DOHH2 (cell line): Measurements from ENCODE around the gene TP53BP2.

Source experiments
- H3F3A ChIP-seq: fragments of 200-600 bp; sonication (generic), shearing (Covaris generic); 2 replicates; pipeline ENCODE4 v1.6.0; 2016; ENCODE audit warnings: antibody characterized with exemption, mild to moderate bottlenecking; ENCODE audit not compliant: control insufficient read depth, insufficient read depth
- H3K27ac ChIP-seq: fragments of 200-600 bp; sonication (generic); 2 replicates; pipeline ENCODE4 v1.5.1; 2014; ENCODE audit warnings: low read depth, mild to moderate bottlenecking, low read length, moderate library complexity
- H3K27me3 ChIP-seq: fragments of 200-600 bp; sonication (generic); 2 replicates; pipeline ENCODE4 v1.6.1; 2014; ENCODE audit warnings: mild to moderate bottlenecking, low read length, mixed read lengths; ENCODE audit not compliant: control insufficient read depth
- H3K36me3 ChIP-seq: fragments of 200-600 bp; sonication (generic); 2 replicates; pipeline ENCODE4 v1.6.1; 2014; ENCODE audit warnings: mild to moderate bottlenecking, low read length, moderate library complexity, mixed read lengths; ENCODE audit not compliant: control insufficient read depth
- H3K4me1 ChIP-seq: fragments of 200-600 bp; sonication (generic); 2 replicates; pipeline ENCODE4 v1.6.1; 2014; ENCODE audit warnings: mild to moderate bottlenecking, low read length, mixed read lengths; ENCODE audit not compliant: control insufficient read depth
- H3K4me2 ChIP-seq: fragments of 200-600 bp; sonication (generic); 2 replicates; pipeline ENCODE4 v1.6.0; 2014; ENCODE audit warnings: mild to moderate bottlenecking, low read length, moderate library complexity
- H3K4me3 ChIP-seq: fragments of 200-600 bp; sonication (generic); 2 replicates; pipeline ENCODE4 v1.5.1; 2014; ENCODE audit warnings: mild to moderate bottlenecking, low read length, mixed read lengths
- H3K79me2 ChIP-seq: fragments of 200-600 bp; sonication (generic); 2 replicates; pipeline ENCODE4 v1.6.1; 2014; ENCODE audit warnings: mild to moderate bottlenecking, low read length, mixed read lengths; ENCODE audit not compliant: control insufficient read depth
- H3K9me2 ChIP-seq: fragments of 200-600 bp; sonication (generic); replicated peaks from 2 replicates; pipeline ENCODE4 v1.6.1; 2014; ENCODE audit warnings: mild to moderate bottlenecking, low read length, mixed read lengths; ENCODE audit not compliant: control insufficient read depth
- H3K9me3 ChIP-seq: fragments of 200-600 bp; sonication (generic); 2 replicates; pipeline ENCODE4 v1.6.1; 2014; ENCODE audit warnings: antibody characterized with exemption, low read length, mixed read lengths; ENCODE audit not compliant: control insufficient read depth, insufficient read depth
- H4K20me1 ChIP-seq: fragments of 200-600 bp; sonication (generic); 2 replicates; pipeline ENCODE4 v1.6.0; 2014; ENCODE audit warnings: low read depth, mild to moderate bottlenecking, antibody characterized with exemption, low read length, moderate library complexity; ENCODE audit not compliant: control insufficient read depth, insufficient read depth
- EZH2phosphoT487 ChIP-seq: fragments of 200-600 bp; sonication (generic); IDR thresholded peaks from 2 replicates; pipeline ENCODE4 v1.6.1; 2017; ENCODE audit warnings: borderline replicate concordance, mild to moderate bottlenecking, antibody characterized with exemption, low read length, moderate library complexity, mixed read lengths
- TF ChIP-seq, protein P1 (sequence below): fragments of 200-600 bp; sonication (generic); IDR thresholded peaks from one replicate; pipeline ENCODE4 v1.5.1; 2014; ENCODE audit warnings: antibody characterized with exemption, mild to moderate bottlenecking, low read depth, low read length; ENCODE audit not compliant: poor library complexity, severe bottlenecking

Gene TP53BP2

GRCh38 chr1:223835754-223836153 lies 10.0 kb downstream of the TP53BP2 start:
- H3K27me3 ChIP-seq, result no peaks in the 10 kb centered on the region
- no peaks in the 10 kb centered on the region for H3K9me2 ChIP-seq
- no peak for TF ChIP-seq EZH2phosphoT487
- TF ChIP-seq, protein P1, sequence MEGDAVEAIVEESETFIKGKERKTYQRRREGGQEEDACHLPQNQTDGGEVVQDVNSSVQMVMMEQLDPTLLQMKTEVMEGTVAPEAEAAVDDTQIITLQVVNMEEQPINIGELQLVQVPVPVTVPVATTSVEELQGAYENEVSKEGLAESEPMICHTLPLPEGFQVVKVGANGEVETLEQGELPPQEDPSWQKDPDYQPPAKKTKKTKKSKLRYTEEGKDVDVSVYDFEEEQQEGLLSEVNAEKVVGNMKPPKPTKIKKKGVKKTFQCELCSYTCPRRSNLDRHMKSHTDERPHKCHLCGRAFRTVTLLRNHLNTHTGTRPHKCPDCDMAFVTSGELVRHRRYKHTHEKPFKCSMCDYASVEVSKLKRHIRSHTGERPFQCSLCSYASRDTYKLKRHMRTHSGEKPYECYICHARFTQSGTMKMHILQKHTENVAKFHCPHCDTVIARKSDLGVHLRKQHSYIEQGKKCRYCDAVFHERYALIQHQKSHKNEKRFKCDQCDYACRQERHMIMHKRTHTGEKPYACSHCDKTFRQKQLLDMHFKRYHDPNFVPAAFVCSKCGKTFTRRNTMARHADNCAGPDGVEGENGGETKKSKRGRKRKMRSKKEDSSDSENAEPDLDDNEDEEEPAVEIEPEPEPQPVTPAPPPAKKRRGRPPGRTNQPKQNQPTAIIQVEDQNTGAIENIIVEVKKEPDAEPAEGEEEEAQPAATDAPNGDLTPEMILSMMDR, result no peak
- peaks cover 65% of the 10 kb centered on the region for H3K4me1 ChIP-seq
- no peak overlapping the region for H3K27ac ChIP-seq
- H3K4me2 ChIP-seq, result peak overlapping the region; percentile 46
- H3K36me3 ChIP-seq, result no peaks in the 10 kb centered on the region; the same call in 1 of the 2 replicates
- H3F3A ChIP-seq, result peaks cover 7% of the 10 kb centered on the region
- peaks cover 97% of the 10 kb centered on the region for H3K79me2 ChIP-seq
- no peaks in the 10 kb centered on the region for H3K9me3 ChIP-seq
- peaks cover 31% of the 10 kb centered on the region for H4K20me1 ChIP-seq
- H3K4me3 ChIP-seq, result no peak overlapping the region

DNA sequence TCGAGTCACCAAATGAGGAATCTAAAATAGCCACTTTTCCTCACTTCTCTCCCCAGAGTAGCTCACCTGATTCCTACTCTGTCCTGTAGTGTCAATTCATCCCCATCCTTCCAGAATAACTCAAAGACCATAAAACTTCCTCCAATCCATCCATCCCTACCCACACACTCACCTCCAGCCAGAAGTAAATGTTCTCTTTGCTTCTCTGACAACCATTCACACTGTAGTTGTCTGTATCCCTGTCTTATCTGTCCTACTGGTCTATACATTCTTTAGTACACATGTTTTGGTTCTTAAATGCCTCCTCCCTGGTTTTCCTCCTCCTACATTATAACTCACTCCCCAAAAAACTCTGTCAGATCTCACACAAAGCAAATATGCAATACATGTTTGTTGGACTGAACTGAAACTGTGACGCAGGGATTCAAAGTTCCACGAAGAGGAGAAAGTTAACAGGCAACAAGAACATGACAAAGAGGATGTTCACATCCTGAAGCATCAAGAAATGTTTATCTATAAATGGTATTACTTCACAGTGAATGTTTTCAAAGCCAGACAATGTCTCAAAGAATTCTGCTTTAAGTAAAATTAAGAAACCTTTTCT lies 11.0 kb downstream of the TP53BP2 start:
- H3K79me2 ChIP-seq, result peaks cover 97% of the 10 kb centered on the region
- H3K4me3 ChIP-seq, result no peak overlapping the region
- no peaks in the 10 kb centered on the region for H3K9me2 ChIP-seq
- peaks cover 55% of the 10 kb centered on the region for H3K4me1 ChIP-seq
- no peak overlapping the region for H3K27ac ChIP-seq
- no peaks in the 10 kb centered on the region for H3K36me3 ChIP-seq
- H3K9me3 ChIP-seq, result no peaks in the 10 kb centered on the region
- H3F3A ChIP-seq, result 0 out of 2 replicates have a peak, but pooled peaks cover 2% of the 10 kb centered on the region
- peaks cover 31% of the 10 kb centered on the region for H4K20me1 ChIP-seq
- H3K4me2 ChIP-seq, result 0 out of 2 replicates have a peak overlapping the region, but pooled peaks have one; percentile 15
- H3K27me3 ChIP-seq, result no peaks in the 10 kb centered on the region
- TF ChIP-seq, protein P1, result no peak
- TF ChIP-seq EZH2phosphoT487, result no peak

DNA sequence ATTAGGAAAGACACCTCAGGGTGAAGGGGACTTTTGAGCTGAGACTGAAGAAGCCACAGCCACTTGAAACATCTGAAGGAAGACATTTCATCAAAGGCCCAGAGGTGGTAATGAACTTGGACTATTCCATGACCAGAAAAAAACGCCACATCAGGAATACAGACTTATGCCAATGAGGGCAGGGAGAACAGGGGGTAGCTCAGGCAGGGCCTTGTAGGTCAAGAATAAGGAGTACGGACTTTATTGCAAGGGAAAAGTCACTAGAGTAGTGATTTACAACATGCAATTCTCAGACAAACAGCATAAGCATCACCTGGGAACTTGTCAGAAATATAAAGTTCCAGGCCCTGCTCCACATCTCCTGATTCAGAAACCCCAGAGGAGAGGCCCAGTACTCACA lies 11.8 kb downstream of the TP53BP2 start:
- TF ChIP-seq EZH2phosphoT487, result no peak
- TF ChIP-seq, protein P1, result no peak
- Histone ChIP-seq H3K9me3 (no peaks in the 10 kb centered on the region), H3F3A (0 out of 2 replicates have a peak, but pooled peaks cover 2% of the 10 kb centered on the region), H3K27ac (no peak overlapping the region), H3K79me2 (peaks cover 97% of the 10 kb centered on the region), H3K27me3 (no peaks in the 10 kb centered on the region), H3K4me1 (peaks cover 47% of the 10 kb centered on the region), H4K20me1 (peaks cover 28% of the 10 kb centered on the region), H3K4me2 (no peak overlapping the region), H3K4me3 (no peak overlapping the region), H3K36me3 (no peaks in the 10 kb centered on the region), H3K9me2 (no peaks in the 10 kb centered on the region)
